ENCODE measurements around the gene FRMPD4.

The FRMPD4 gene

GRCh38 chrX:12758291-12758690 lies 620.0 kb downstream of the FRMPD4 start:
- TF ChIP-seq, protein P1, sequence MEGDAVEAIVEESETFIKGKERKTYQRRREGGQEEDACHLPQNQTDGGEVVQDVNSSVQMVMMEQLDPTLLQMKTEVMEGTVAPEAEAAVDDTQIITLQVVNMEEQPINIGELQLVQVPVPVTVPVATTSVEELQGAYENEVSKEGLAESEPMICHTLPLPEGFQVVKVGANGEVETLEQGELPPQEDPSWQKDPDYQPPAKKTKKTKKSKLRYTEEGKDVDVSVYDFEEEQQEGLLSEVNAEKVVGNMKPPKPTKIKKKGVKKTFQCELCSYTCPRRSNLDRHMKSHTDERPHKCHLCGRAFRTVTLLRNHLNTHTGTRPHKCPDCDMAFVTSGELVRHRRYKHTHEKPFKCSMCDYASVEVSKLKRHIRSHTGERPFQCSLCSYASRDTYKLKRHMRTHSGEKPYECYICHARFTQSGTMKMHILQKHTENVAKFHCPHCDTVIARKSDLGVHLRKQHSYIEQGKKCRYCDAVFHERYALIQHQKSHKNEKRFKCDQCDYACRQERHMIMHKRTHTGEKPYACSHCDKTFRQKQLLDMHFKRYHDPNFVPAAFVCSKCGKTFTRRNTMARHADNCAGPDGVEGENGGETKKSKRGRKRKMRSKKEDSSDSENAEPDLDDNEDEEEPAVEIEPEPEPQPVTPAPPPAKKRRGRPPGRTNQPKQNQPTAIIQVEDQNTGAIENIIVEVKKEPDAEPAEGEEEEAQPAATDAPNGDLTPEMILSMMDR (conservative IDR thresholded peaks at IDR 0.05; ENCODE audit: low read depth) = no peak
- CTCF ChIA-PET = no interaction called here
- POLR2A ChIA-PET (ENCODE audit: low non-redundant PET) = no interaction called here
- H3K27ac ChIP-seq = no peak overlapping the region
- DNase-seq (ENCODE audit: low spot score) = no peak

DNA sequence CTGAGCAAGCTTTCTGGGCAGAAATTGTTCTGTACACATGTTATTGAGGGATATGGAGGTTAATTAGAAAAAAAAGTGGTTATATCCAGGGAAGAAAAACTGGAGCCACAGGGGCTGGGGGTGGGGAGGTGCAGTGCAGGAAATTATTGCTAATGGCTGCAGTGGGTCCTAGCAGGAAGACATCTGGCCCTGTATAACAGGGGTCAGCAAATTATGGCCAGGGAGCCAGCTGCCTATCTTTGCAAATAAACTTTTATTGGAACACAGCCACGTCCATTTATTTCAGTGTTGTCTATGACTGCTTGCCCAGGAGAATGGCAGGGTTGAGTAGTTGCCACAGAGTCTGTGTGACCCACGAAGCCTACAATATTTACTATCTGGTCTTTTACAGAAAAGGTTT lies 629.6 kb downstream of the FRMPD4 start:
- ChIA-PET CTCF (no interaction called here), POLR2A (ENCODE audit: low non-redundant PET) (no interaction called here)
- DNase-seq (ENCODE audit: low spot score) = no peak
- TF ChIP-seq, protein P1 (conservative IDR thresholded peaks at IDR 0.05; ENCODE audit: low read depth) = no peak
- no peak overlapping the region for H3K27ac ChIP-seq

DNA sequence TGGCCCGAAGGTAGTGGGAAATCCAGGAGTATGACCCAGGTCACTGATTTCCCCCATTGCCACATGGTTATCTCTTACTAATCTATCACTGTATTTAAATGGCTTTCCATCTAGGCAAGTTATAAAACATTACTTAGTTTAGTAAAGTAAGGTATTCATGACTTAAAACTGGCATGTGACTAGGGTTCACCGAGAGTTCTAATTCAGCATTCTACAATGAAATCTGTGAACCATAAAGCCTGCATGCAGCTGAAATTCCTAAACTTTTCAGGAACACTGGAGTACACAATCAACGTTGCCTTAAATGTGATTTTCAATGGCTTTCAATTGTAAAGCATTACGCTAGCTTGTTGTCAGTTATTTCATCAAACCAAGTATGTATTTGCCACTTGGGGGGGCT lies 630.2 kb downstream of the FRMPD4 start:
- no peak overlapping the region for H3K27ac ChIP-seq
- POLR2A ChIA-PET (ENCODE audit: low non-redundant PET) = interaction anchor here (0.6 kb wide), 1 partner anchor 115 kb away, joined by 3 read pairs; no protein-coding TSS in a partner anchor
- TF ChIP-seq, protein P1 (conservative IDR thresholded peaks at IDR 0.05; ENCODE audit: low read depth) = no peak
- no peak for DNase-seq (ENCODE audit: low spot score)
- CTCF ChIA-PET = no interaction called here

- ChIA-PET CTCF (interaction anchor here (0.6 to 0.9 kb wide), 3 partner anchors 20 to 440 kb away, joined by 3 to 7 read pairs (median 5); no protein-coding TSS in a partner anchor), POLR2A (ENCODE audit: low non-redundant PET) (no interaction called here)
- DNase-seq (ENCODE audit: low spot score) = peak; percentile 4
- H3K27ac ChIP-seq = no peak overlapping the region
- TF ChIP-seq, protein P1 (conservative IDR thresholded peaks at IDR 0.05; ENCODE audit: low read depth) = peak; percentile 43
Observed at GRCh38 chrX:12770440-12770839, 632.2 kb downstream of the FRMPD4 start.

- no peak overlapping the region for H3K27ac ChIP-seq
- TF ChIP-seq, protein P1 (conservative IDR thresholded peaks at IDR 0.05; ENCODE audit: low read depth) = no peak
- ChIA-PET POLR2A (ENCODE audit: low non-redundant PET) (no interaction called here), CTCF (interaction anchor here (0.7 to 0.9 kb wide), 2 partner anchors 20 to 70 kb away, joined by 4 to 7 read pairs; no protein-coding TSS in a partner anchor)
- DNase-seq (ENCODE audit: low spot score) = no peak
Observed at GRCh38 chrX:12771445-12772069, 633.3 kb downstream of the FRMPD4 start.

Data from RWPE1 (cell line).